ENCODE results near the gene COL4A2.

The COL4A2 gene

DNA sequence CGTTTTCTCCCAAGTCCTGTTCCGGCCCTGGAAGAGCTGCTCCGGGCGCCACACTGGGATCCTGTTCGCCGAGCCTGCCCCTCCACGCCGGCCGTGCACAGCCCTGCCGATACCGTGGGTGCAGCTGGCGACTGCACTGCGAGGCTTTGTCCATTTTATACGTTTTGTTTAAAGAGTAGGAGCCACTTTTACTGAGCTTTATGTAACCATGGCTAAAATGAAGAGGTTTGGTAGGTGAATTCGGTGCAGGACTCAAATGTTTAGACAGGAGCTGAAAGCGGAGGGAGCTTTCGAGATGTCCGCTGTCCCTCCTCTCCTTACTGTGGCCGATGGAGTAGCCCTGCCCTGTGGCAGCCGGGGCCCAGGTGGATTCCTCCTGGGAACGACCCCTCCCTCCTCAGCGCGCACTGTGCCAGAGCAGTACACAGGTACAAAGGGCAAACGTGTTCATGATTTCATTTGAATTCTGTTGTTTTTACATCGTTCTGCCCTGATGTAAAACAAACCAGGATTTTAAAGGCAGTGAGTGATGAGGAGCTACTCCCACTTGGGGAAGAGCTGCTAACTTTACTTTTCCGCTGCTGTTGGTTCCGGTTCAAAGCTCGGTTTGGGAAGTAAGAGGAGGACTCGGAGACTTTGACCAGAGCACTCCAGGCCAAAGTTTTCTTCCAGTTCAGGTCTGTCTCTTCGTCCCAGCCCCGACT, 1.7 kb downstream of the COL4A2 start:
- Histone ChIP-seq H3K9ac (no peak overlapping the region), H3K27ac (no peak overlapping the region), H3K4me1 (ENCODE audit: low read depth, poor library complexity, severe bottlenecking) (no peaks in the 10 kb centered on the region), H3K36me3 (ENCODE audit: insufficient read depth) (no peaks in the 10 kb centered on the region), H4K20me1 (ENCODE audit: insufficient read depth) (no peaks in the 10 kb centered on the region), H3K4me2 (no peak overlapping the region), H3K4me3 (IDR thresholded peaks at IDR 0.05; ENCODE audit: insufficient read depth, low read depth, low read length) (no peak overlapping the region), H3K79me2 (ENCODE audit: insufficient read depth, low read depth) (no peaks in the 10 kb centered on the region), H2AFZ (ENCODE audit: low read depth) (no peak overlapping the region), H3K27me3 (ENCODE audit: insufficient read depth, low read depth) (no peaks in the 10 kb centered on the region)
- TF ChIP-seq, protein P1, sequence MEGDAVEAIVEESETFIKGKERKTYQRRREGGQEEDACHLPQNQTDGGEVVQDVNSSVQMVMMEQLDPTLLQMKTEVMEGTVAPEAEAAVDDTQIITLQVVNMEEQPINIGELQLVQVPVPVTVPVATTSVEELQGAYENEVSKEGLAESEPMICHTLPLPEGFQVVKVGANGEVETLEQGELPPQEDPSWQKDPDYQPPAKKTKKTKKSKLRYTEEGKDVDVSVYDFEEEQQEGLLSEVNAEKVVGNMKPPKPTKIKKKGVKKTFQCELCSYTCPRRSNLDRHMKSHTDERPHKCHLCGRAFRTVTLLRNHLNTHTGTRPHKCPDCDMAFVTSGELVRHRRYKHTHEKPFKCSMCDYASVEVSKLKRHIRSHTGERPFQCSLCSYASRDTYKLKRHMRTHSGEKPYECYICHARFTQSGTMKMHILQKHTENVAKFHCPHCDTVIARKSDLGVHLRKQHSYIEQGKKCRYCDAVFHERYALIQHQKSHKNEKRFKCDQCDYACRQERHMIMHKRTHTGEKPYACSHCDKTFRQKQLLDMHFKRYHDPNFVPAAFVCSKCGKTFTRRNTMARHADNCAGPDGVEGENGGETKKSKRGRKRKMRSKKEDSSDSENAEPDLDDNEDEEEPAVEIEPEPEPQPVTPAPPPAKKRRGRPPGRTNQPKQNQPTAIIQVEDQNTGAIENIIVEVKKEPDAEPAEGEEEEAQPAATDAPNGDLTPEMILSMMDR (conservative IDR thresholded peaks at IDR 0.05; ENCODE audit: low read depth, low read length), result no peak

DNA sequence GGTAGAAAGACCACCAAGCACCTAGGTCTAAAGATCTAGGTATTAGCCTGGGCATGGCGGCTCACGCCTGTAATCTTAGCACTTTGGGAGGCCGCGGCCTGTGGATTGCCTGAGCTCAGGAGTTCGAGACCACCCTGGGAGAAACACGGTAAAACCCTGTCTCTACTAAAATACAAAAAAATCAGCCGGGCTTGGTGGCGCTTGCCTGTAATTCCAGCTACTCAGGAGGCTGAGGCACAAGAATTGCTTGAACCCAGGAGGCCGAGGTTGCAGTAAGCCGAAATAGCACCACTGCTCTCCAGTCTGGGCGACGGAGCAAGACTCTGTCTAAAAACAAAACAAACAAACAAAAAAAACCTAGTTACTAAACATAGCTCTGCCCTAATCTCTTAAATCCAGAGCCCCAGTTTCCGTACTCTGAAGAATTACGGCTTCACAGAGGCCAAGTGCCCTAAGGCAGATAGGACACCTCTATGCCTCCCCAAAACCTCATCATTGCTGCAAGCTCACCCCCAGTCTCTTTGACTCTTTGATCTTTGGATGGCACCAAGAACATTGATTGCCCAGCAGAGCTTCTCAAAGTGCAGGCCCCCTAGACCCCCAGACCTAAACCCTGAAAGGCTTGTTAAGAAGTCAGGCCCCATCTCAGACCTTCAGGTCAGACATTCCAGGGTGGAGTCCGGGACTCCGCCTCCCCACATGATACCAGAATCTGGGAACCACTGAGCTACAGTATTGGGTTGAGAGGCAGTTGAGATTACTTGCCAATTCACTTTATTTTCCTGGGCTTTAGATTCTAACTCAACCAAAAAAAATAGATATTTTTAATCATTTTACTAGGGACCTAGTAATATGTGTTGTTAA, 2.8 kb downstream of the COL4A2 start:
- Histone ChIP-seq H3K4me2 (no peak overlapping the region), H3K27me3 (ENCODE audit: insufficient read depth, low read depth) (no peaks in the 10 kb centered on the region), H3K79me2 (ENCODE audit: insufficient read depth, low read depth) (no peaks in the 10 kb centered on the region), H3K36me3 (ENCODE audit: insufficient read depth) (no peaks in the 10 kb centered on the region), H3K9ac (no peak overlapping the region), H3K27ac (no peak overlapping the region), H4K20me1 (ENCODE audit: insufficient read depth) (no peaks in the 10 kb centered on the region), H3K4me1 (ENCODE audit: low read depth, poor library complexity, severe bottlenecking) (no peaks in the 10 kb centered on the region), H2AFZ (ENCODE audit: low read depth) (no peak overlapping the region), H3K4me3 (IDR thresholded peaks at IDR 0.05; ENCODE audit: insufficient read depth, low read depth, low read length) (no peak overlapping the region)
- TF ChIP-seq, protein P1 (conservative IDR thresholded peaks at IDR 0.05; ENCODE audit: low read depth, low read length), result no peak

DNA sequence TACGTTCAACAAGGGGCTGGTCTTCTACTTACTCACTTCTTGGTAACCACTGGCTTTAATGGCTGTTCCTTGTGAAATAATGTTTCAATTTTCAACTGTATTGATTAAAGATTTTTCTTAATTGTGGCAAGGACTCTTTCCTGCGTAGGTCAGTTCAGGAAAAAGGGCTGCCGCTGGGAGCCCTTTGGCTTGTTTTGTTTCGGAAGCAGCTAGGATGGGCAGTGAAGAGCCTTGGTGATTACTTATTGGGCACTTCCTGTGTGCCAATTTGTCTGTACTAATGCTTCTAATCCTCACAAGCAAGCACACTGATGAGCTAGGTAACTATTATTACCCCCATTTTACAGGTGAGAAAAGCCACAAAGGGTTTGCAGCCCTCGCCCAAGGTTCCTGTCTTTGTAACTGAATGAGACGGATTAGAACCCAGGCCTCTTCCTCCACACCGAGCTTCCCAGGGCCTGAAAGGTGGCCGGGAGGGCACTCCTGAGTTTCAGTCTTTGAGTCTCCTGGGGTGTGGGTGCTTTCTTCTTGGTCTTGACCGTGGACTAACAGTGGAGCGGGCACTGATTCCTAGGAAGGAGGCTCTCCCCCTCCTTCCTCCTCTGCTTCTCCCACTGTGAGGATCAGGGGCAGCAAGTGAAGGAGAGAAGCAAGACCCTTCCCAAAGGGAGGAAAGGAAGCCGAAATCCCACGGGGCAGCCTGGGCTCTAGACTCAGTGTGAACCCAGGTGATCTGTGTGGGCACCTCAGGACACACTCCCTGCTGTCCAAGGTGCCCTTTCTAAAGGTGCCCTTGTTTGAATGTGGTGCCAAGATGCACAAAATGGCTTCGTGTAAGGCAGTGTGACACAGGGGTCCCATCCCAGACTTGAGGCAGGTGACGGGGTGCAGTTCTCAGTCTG, 3.7 kb downstream of the COL4A2 start:
- H3K79me2 ChIP-seq (ENCODE audit: insufficient read depth, low read depth), result no peaks in the 10 kb centered on the region
- H3K9ac ChIP-seq, result no peak overlapping the region
- H4K20me1 ChIP-seq (ENCODE audit: insufficient read depth), result no peaks in the 10 kb centered on the region

More for the DNA sequence above, 3.7 kb downstream of the COL4A2 start:
- Histone ChIP-seq H3K36me3 (ENCODE audit: insufficient read depth) (no peaks in the 10 kb centered on the region), H3K27ac (no peak overlapping the region), H3K27me3 (ENCODE audit: insufficient read depth, low read depth) (no peaks in the 10 kb centered on the region), H3K4me1 (ENCODE audit: low read depth, poor library complexity, severe bottlenecking) (no peaks in the 10 kb centered on the region), H3K4me2 (no peak overlapping the region), H3K4me3 (IDR thresholded peaks at IDR 0.05; ENCODE audit: insufficient read depth, low read depth, low read length) (no peak overlapping the region), H2AFZ (ENCODE audit: low read depth) (no peak overlapping the region)
- TF ChIP-seq, protein P1 (conservative IDR thresholded peaks at IDR 0.05; ENCODE audit: low read depth, low read length), result no peak
